SK-N-MC (cell line): ENCODE data around the gene ACSL3.

ENCODE experiments used
- EZH2 ChIP-seq: fragments of 200-600 bp; sonication (generic); IDR thresholded peaks from one replicate; pipeline ENCODE4 v1.6.1; 2017; ENCODE audit warnings: antibody characterized with exemption
- FOXP2 ChIP-seq: optimal IDR thresholded peaks from 2 replicates; pipeline ENCODE3; 2011; ENCODE audit warnings: mild to moderate bottlenecking, moderate library complexity; ENCODE audit not compliant: insufficient read depth; ENCODE audit errors: extremely low read length, control extremely low read depth
- POLR2AphosphoS5 ChIP-seq: IDR thresholded peaks from 2 replicates; pipeline ENCODE4 v1.6.1; 2012; ENCODE audit warnings: mild to moderate bottlenecking, low read depth, low read length, borderline replicate concordance

DNA sequence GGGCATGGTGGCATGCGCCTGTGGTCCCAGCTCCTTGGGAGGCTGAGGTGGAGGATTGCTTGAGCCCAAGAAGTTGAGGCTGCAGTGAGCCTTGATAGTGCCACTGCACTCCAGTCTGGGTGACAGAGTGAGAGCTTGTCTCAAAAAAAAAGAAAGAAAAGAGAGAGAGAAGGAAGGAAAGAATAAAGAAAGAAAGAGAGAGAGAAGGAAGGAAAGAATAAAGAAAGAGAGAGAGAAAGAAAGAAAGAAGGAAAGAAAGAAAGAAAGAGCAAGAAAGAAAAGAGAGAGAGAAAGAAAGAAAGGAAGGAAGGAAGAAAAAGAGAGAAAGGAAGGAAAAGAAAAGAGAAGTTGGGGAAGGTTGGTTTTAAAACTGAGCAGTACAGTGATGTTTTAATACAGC lies 49.0 kb upstream of the ACSL3 start:
- TF ChIP-seq POLR2AphosphoS5 (no peak), EZH2 (no peak), FOXP2 (no peak)
